ENCODE measurements around the gene RAB3C. TPM values are rescaled to one million over a fixed set of nuclear protein-coding genes. Genes with fewer than 3 reads are reported as not detected.

Gene RAB3C
- total RNA-seq, 1 donor from 2014 or later: 2.5 TPM

GRCh38 chr5:58649716-58650115, 66.8 kb downstream of the RAB3C start:
- H3K9me3 ChIP-seq: no peaks in the 10 kb centered on the region
- TF ChIP-seq POLR2AphosphoS5 (IDR thresholded peaks at IDR 0.05; ENCODE audit: insufficient read depth in 1 of 2, low read depth in 1 of 2): no peak
- H3K4me3 ChIP-seq: no peak overlapping the region
- no peak overlapping the region for H3K27ac ChIP-seq
- peaks cover 5% of the 10 kb centered on the region for H3K4me1 ChIP-seq
- no peak for DNase-seq (ENCODE audit: extremely low spot score in 2 of 2)
- H3K27me3 ChIP-seq: no peaks in the 10 kb centered on the region
- intact Hi-C loops (cut with DNase I): no loop called here
- no peaks in the 10 kb centered on the region for H3K36me3 ChIP-seq

- Histone ChIP-seq H3K4me3 (no peak overlapping the region), H3K27ac (no peak overlapping the region), H3K4me1 (peaks cover 5% of the 10 kb centered on the region), H3K27me3 (no peaks in the 10 kb centered on the region), H3K9me3 (no peaks in the 10 kb centered on the region), H3K36me3 (no peaks in the 10 kb centered on the region)
- TF ChIP-seq POLR2AphosphoS5 (IDR thresholded peaks at IDR 0.05; ENCODE audit: insufficient read depth in 1 of 2, low read depth in 1 of 2) (no peak), CTCF (IDR thresholded peaks at IDR 0.05) (no peak), POLR2A (IDR thresholded peaks at IDR 0.05) (no peak)
- no peak for DNase-seq (ENCODE audit: extremely low spot score in 2 of 2)
- intact Hi-C loops (cut with DNase I): no loop called here
These were observed 70.6 kb downstream of the RAB3C start for GRCh38 chr5:58653521-58653920.

- intact Hi-C loops (cut with DNase I): no loop called here
- H3K27ac ChIP-seq: no peak overlapping the region
- H3K27me3 ChIP-seq: no peaks in the 10 kb centered on the region
- H3K4me1 ChIP-seq: no peaks in the 10 kb centered on the region
- no peaks in the 10 kb centered on the region for H3K36me3 ChIP-seq
- no peak overlapping the region for H3K4me3 ChIP-seq
- TF ChIP-seq POLR2AphosphoS5 (IDR thresholded peaks at IDR 0.05; ENCODE audit: insufficient read depth in 1 of 2, low read depth in 1 of 2) (no peak), CTCF (IDR thresholded peaks at IDR 0.05) (no peak), POLR2A (IDR thresholded peaks at IDR 0.05) (no peak)
- no peaks in the 10 kb centered on the region for H3K9me3 ChIP-seq
- no peak for DNase-seq (ENCODE audit: extremely low spot score in 2 of 2)
These were observed 83.3 kb downstream of the RAB3C start for GRCh38 chr5:58666141-58666540.

GRCh38 chr5:58666598-58667581, 84.0 kb downstream of the RAB3C start:
- H3K4me1 ChIP-seq: no peaks in the 10 kb centered on the region
- no peaks in the 10 kb centered on the region for H3K36me3 ChIP-seq
- no peaks in the 10 kb centered on the region for H3K27me3 ChIP-seq
- no peak overlapping the region for H3K4me3 ChIP-seq
- no peak for TF ChIP-seq POLR2A (IDR thresholded peaks at IDR 0.05)
- TF ChIP-seq POLR2AphosphoS5 (IDR thresholded peaks at IDR 0.05; ENCODE audit: insufficient read depth in 1 of 2, low read depth in 1 of 2): peak in 1 of 2 donors; percentile 38
- TF ChIP-seq CTCF (IDR thresholded peaks at IDR 0.05): no peak
- no peaks in the 10 kb centered on the region for H3K9me3 ChIP-seq
- DNase-seq (ENCODE audit: extremely low spot score in 2 of 2): no peak
- intact Hi-C loops (cut with DNase I): no loop called here
- H3K27ac ChIP-seq: no peak overlapping the region

- DNase-seq (ENCODE audit: extremely low spot score in 2 of 2): no peak
- TF ChIP-seq POLR2AphosphoS5 (IDR thresholded peaks at IDR 0.05; ENCODE audit: insufficient read depth in 1 of 2, low read depth in 1 of 2) (no peak), CTCF (IDR thresholded peaks at IDR 0.05) (no peak), POLR2A (IDR thresholded peaks at IDR 0.05) (no peak)
- no peak overlapping the region for H3K27ac ChIP-seq
- H3K4me3 ChIP-seq: no peak overlapping the region
- H3K36me3 ChIP-seq: no peaks in the 10 kb centered on the region
- intact Hi-C loops (cut with DNase I): no loop called here
- H3K4me1 ChIP-seq: no peaks in the 10 kb centered on the region
- H3K27me3 ChIP-seq: no peaks in the 10 kb centered on the region
- H3K9me3 ChIP-seq: no peaks in the 10 kb centered on the region
These were observed 87.7 kb downstream of the RAB3C start for GRCh38 chr5:58670582-58670981.

Measured in vagina (tissue), 2 donors.